ENCODE results near the gene SF1.
"Not testable (repeated sequence)": the region's sequence is repeated elsewhere in the genome, so short reads cannot be mapped to it uniquely, and the experiment has no call there.

SF1 gene, protein sequence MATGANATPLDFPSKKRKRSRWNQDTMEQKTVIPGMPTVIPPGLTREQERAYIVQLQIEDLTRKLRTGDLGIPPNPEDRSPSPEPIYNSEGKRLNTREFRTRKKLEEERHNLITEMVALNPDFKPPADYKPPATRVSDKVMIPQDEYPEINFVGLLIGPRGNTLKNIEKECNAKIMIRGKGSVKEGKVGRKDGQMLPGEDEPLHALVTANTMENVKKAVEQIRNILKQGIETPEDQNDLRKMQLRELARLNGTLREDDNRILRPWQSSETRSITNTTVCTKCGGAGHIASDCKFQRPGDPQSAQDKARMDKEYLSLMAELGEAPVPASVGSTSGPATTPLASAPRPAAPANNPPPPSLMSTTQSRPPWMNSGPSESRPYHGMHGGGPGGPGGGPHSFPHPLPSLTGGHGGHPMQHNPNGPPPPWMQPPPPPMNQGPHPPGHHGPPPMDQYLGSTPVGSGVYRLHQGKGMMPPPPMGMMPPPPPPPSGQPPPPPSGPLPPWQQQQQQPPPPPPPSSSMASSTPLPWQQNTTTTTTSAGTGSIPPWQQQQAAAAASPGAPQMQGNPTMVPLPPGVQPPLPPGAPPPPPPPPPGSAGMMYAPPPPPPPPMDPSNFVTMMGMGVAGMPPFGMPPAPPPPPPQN

DNA sequence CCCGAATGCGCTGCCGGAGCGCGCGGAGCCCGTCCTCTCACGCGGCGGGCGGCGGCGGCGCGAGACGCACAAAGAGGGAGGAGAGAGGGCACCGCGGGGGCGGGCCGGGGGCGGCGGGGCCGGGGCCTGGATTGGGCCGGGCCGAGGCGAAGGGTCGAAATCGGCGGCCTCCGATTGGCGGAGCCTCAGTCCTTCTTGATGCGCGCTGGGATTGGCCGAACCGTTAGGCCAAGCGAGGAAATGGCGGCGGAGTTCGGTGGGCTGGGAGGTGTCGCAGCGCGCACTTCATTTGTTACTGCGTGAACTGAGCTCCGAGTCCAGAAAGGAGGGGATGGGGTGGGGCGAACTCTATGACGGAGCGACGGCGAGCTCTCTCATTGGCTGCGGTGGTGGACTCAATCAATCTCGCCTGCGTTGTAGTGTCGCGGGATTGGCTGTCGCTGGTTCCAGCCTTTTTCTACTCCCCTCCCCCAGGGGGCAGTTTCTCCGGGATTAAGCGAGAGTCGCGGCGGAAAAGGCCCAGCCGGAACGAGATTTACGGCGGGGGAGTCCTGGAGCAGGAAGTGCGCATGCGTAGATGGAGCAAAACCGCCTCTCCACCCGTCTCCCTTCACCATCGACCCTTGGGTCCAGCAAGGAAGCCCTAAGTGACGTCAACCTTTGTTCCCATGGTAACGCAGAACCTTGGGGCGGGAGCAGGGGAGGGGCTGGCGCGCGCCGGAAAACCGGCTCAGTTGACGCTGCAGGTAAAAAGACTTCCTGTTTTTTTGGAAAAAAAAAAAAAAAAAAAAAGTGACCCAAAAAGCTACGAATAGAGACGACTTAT lies at the start of gene SF1:
Gene SF1 (minus strand): TSS at position 70 of the 826 bp plus-strand sequence. CDS start 150 bp downstream, outside the sequence.
- DNase-seq: peak; percentile 100

DNA sequence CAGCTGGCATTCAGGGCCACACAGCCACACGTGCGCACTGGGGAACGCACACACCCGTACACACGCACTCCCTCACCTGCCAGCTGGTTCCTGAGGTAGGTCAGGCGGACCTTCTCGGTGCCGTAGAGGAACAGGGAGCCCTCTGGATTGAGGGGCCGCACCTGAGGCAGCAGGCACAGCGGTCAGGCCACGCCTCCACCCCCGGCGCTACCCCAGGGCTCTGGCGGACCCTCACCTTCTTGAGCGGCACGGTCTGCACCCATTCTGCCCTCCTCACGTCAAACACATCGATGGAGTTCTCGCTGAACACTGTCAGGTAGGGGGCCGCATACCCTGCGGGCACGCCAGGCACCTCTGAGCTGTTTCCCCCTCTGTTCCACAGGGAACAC lies 49.1 kb upstream of the SF1 start:
- DNase-seq: no peak

DNA sequence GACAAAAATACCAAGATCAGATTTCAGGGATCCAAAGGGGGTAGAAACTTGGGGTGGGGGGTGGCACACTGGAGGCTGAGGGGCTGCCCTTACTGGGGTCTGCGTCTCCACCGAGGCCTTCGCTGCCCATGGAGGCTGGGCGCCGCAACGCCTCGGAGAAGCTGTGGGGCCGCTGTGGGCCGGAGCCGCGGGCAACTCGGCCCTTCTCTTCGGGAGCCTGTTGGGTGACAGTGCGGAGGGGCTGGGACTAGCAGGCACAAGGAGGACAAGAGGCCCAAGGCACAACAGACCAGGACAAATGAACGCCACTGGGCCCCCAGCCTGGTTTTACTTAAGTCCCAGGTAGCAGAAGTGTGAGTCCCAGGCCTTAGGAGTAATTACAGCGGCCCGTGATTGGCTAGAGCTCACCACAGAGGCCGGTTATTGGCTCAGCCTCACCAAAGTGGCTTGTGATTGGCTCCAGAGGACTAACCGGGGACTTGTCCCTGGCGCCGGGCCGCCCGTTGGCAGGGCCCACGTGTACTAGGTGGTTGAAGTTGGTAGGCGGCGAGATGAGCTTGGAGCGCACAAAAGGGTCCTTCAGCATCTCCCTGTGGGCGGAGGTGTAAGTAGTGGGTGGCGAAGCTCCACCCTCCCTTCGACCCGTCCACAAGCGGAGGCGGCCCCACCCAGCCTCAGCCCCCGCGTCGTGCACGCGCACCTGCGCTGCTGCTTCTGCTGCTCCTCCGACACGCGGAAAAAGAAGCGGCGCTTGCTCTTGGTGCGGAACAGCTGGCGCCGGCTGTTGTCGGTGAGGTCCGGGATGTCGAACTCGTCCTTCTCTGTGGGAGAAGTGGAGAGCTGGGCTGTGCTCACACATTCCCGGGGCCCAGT lies 48.5 kb upstream of the SF1 start:
- no peak for DNase-seq

DNA sequence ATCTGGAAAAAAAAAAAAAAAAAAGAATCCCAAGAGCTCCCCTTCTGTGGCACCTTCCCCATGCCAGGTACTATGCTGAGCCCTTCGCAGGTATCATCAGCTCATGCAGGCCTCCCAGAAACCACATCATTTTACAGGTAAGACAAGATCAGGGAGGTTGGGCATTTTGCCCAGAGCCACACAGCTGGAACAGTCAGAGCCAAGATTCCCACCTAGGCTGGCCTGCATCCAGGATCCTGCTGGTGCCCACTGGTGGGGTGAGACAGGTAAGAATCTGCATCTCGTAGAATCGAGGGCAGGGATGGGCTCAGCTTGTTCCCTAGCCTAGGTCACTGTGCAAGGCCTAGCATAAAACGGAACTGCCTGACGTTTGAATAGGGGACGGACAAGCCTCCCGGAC lies 47.7 kb upstream of the SF1 start:
- DNase-seq: no peak

DNA sequence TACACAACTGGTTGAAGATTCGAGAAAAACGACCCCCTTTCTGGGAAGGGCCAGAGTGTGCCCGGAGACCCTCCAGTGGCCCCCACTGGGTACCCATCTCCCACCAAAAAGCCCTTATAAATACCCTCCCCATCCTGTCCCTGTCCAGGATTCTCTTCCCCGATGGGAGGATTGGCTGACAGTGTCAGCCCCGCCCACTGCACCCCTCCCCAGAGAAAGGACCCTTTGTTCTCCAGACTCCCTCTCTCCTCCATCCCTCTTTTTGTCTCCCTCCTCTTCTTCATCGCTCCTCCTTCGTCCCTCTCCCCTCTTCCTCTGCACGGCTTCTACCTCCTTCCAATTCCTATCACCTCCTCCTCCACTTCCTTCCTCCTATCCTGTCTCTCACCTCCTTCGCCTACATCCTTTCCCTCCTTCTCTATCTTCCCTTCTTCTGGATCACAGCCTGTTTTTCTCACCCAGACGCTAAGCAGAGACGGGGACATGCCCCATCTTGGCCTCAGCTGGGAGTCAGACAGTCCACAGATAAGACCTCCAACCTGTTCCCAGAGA lies 45.3 kb upstream of the SF1 start:
- DNase-seq: no peak

DNA sequence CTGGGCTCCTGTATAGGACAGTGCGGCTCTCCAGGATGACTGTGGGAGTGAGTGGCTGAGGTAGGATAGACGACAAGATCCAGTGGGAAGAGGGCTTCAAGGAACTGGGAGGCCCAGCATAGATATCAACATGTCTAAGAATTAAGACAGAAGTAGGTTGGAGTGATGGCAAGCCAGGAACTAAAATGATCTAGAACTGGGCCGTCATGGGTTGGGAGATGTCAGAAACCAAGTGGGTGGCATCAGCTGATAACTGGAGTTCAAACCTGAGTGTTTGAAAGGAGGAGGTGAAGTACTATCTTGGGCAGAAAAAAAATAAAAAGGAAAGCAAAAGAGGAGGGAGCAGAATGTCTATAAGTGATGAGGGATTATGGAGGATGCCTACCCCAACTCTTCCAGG lies 39.1 kb upstream of the SF1 start:
- no peak for DNase-seq

DNA sequence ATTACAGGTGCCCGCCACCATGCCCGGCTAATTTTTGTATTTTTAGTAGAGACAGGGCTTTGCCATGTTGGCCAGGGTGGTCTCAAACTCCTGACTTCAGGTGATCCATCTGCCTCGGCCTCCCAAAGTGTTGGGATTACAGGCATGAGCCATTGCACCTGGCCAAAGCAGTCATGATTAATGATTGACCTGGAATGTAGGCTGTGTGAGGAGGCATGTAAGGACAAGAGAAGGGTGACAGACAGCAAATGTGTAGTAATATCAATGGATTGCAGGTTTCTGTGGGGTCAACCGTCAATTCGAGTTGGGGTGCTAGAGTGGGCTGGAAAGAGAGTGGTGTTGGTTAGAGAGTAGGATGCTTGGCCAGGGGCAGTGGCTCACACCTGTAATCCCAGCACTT lies 37.1 kb upstream of the SF1 start:
- not testable (repeated sequence) for DNase-seq

DNA sequence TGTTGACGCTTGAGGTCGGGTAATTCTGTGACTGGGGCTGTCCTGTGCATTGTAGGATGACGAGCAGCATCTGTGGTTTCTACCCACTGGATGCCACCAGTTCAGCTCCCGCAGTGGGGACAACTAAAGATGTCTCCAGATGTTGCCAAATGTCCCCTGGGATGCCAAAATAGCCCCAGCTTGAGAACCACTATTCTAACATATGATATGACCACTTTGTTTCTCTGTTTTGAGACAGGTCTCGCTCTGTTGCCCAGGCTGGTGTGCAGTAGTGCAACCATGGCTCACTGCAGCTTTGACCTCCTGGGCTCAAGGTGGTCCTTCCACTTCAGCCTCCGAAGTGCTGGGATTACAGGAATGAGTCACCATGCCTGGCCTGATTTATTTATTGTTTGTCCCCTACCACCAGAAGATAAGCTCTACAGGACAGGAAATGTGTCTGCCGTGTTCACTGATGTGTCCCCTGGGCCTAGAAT lies 36.4 kb upstream of the SF1 start:
- no peak for DNase-seq

DNA sequence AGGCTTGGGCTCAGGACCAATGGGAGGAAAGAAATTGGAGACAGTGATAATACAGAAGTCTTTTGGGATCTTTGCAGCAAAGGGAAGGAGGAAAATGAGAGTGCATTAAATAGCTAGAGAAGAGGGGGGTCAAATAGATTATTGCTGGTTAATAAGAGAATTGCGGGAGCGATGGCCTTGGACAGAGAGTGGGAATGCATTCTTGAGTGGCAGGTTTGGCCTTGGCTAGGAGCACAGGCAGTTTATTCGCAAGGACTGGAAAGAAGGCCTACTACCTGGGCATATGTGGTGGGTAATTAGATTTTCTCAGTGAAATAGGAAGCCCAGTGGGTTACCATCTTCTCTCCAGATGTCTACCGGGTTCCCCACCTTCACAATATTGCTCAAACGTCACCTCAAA lies 35.5 kb upstream of the SF1 start:
- no peak for DNase-seq

DNA sequence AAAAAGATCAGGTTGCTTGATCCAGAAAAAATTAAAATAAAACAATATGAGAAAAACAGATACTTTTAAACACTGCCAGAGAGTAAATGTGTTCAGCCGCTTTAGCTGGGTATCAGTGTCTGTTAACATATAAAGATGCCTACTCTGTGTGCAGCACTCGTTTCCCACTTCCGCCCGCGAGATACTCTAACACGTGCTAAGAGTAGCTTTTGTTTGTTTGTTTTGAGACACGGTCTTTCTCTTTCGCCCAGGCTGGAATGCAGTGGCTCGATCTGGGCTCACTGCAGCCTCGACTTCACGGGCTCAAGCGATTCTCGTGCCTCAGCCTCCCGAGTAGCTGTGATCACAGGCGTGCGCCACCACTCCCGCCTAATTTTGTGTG lies 32.5 kb upstream of the SF1 start:
- peak; percentile 68 for DNase-seq

DNA sequence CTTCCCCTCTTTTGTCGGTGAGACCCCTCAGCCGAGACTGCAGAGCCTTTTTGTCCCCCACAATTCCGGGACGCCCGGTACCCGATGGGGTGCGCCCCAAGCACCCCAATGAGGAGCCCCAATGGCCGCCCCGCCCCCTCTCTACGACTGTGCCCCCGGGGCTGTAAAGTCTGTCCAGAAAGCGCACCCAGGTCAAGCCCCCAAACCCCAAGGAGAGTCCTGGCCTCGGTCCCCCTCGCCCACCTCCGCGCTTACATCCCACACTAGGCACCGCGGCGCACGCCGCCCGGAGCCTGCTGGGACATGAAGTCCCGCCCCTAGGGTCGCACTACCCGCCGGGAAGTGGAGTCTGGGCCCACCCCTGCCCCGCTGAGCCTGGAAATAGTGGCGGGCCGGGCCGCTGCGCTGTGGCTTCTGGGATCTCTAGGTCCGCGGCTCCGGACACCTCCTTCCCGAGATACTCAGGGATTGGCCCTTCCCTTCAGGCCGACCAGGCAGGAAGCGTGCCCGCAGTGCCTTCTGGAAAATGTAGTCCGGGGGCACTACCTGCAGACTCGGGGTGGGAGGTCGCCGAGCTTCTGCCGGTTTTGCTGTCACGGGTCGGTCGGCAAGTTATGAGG lies 32.0 kb upstream of the SF1 start, which contains the start of gene MEN1:
Gene MEN1 (minus strand): TSS at position 281 of the 620 bp plus-strand sequence. CDS start 442 bp downstream, outside the sequence.
- peak; percentile 82 for DNase-seq

DNA sequence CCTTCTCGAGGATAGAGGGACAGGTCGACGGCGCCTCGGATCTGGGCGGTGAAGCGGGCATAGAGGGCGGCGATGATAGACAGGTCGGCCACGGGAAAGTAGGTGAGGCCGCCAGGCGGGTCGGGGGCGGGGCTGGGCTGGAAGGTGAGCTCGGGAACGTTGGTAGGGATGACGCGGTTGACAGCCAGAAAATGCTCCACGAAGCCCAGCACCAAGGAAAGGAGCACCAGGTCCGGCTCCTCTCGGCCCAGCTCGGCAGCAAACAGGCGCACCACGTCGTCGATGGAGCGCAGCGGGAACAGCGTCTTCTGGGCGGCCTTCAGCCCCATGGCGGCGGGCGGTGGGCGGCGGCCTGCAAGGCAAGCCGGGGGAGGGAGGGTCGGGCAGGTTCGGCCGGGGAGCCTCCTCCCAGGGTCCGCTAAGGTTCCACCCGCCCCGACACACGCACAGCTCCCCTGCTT lies 31.5 kb upstream of the SF1 start:
- DNase-seq: no peak

DNA sequence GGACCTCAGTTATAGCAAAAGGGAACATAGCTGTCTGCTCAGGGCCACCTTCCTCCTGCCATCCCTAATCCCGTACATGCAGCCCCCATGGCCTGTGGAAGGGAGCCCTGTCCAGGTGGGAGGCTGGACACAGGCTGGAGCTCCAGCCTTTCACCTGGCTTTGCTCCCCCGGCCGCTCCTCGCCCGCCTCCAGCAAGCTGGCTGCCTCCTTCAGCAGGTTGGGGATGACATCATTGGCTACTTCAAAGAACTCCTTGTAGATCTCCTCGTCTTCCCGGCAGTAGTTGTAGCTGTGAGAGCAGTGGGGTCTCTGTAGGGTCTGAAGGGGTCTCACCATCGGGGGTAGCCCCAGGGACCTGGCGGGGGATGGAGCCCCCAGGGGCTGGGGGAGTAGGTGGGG lies 27.1 kb upstream of the SF1 start:
- DNase-seq: no peak

DNA sequence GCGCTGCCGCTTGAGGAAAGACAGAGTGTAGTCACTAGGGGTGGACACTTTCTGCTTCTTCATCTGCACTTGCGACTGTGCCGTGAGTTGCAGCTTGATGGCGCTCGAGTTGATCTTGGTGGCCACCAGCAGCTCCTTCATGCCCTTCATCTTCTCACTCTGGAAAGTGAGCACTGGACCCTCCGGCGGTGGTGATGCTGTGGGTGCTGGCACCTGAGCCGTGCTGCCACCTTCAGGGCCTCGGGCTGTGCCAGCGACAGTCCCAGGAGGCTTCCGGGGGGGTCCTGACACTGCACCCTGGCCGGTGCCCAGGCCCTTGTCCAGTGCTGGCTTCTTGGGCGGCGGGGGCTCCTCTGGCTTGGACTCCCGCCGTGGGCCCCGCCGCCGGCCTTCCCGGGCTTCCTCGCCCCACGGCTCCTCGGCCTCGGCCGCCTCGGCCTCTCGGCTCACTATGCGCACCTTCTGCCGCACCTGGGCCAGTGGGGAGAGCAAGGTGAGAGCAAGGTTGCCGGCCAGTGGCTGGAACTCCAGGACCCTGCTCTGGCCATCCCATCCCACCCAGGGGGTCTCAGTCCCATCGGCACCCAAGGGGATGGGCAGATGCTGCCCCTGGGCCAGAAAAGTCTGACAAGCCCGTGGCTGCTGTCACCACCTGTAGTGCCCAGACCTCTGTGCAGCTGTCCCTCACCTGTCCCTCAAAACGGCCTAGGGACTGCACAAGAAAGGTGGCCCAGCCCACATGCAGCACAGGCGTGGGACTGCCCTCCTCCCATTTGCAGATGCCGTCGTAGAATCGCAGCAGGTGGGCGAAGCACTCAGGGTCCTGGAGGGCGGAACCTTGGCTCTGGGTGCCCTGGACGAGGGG lies 26.2 kb upstream of the SF1 start:
- no peak for DNase-seq

DNA sequence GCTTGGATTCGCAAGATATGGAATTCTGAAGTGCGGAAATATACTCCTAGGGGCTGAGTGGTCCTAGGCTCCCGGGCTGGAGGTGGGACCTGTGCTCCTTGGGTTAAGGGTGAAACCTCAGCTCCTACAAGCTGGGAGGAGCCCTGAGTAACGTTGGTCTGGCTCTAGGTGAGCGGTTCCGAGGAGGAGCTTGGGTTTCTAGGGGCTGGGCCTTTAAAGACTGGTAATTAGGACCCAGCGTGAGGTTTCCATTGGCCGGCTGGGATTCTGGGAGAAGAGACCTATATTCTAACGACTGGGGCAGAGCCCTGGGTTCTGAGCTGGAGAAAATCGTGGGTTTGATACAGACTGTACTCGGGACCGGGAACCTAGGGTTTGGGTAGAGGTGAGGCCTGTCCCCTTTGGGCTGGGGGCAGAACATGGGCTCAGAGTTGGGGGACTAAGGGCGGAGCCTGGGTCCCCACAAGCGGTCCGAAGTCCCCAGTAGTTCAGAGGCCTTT lies 25.6 kb upstream of the SF1 start:
- no peak for DNase-seq

DNA sequence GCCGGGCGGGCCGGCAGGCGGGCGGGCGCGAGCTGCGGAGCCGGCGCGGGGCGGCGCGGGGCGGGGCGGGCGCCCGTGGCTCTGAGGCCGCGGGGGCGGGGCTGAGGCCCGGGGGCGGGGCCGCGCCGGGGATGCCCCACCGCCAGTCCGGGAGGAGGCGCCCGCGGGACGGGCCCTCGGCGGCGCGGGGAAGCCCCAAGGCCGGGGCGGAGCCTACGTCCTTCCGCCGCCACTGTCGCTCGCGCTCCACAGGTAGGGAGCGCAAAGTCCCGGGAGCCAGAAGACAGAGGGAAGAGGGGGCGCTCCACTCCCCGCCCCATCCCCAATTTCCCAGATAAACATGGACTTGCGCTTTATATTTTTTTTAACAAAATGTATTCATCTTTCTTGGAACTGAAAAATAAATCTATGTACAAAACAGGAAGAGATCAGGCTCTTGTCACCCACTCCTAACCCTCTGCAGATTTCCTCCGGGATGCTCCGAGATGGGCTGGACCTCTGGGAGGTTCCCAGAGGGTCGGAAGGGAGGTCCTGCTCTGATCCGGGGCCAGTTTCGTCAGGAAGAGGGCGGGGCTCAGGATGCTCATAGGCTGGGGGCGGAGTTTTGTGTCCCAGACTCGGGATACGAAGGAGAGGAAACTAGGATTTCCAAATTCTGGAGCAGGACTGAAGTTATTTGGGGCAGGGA lies 25.0 kb upstream of the SF1 start, which contains the start of gene MAP4K2:
Gene MAP4K2 (minus strand): TSS at position 57 of the 688 bp plus-strand sequence. CDS start 65 bp downstream, outside the sequence.
- peak; percentile 88 for DNase-seq

DNA sequence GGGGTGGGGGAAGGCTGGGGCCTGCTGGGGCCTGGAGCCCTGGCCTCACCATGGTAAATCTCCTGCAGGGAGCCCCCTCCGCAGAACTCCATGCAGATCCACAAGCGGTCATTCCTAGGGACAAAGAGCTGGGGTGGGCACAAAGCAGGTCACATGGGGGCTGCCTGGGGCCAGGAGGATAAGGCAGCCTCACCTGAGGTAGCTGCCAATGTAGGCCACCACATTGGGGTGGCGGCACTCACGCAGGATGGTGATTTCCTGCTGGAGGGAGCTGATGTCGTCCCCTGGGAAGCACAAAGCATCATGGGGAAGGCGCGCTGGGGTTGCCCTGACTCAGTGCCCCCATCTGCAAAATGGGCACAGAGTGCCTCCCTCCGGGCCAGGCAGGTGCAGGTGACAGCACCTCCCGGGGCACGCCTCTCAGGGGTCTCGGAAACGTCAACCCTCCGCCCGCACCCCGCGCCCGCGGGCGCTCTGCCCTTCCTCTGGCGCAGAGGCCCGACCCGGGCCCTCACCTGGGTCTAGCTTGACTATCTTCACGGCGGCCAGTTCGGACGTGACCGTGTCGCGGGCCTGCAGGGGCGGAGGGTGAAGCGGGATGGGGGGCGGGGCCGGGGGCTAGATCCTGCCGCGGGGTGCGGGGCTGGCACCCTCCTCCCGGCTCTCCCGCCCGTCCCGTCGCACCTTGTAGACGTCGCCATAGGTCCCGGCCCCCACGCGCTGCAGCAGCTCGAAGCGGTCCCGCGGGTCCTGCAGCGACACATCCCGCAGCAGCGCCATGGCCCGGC lies 24.2 kb upstream of the SF1 start:
- DNase-seq: peak; percentile 56

DNA sequence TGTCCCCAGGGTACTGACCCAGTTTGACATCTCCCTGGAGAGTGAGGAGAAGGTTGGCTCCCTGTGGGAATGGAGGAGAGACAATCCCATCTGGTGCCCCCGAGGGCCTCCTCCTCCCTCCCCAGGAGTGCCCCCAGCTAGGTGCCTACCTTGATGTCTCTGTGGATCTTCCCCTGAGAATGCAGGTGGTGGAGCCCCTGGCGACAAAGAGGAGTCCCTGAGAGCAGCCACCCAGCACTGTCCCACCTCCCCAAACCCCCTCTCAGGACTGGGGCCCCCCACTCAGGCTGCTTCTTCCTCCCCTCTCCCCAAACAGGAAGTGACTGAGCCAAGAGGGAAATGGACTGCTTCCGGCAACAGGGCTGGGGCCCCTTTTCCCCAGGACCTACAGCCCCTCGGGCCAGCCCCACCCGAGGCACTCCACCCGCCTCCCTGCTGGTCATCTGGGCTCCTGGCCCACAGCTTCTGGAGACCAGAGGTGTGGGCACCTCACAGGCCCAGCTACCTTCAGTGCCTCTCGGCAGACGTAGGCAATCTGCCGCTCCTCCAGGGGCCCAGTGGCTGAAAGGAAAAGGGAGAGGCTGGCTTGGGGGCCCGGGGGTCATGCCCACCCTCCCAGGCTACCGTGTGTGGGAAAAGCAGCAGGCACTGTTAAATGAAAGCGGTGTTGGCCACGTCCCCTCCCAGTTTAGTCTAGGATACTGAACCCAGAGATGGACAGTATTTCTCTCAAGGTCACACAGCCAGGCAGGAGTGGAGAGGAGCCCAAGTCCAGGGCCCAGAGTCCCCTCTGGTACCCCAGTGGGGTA lies 23.4 kb upstream of the SF1 start:
- peak; percentile 13 for DNase-seq
